NCI-H146 (cell line): ENCODE data around the gene BOLA2B.
A peak's percentile ranks its signal among the peaks of the same experiment; 100 is the strongest.
"Not testable (repeated sequence)": the region's sequence is repeated elsewhere in the genome, so short reads cannot be mapped to it uniquely, and the experiment has no call there.

ENCODE experiments used
- DNase-seq: peaks from one replicate; lab custom pipeline; 2025; lab: John Stamatoyannopoulos, UW

Gene BOLA2B

GRCh38 chr16:30184096-30184890 is 9.2 kb downstream of the BOLA2B start:
- DNase-seq = peak; percentile 93

- DNase-seq = peak; percentile 82
These were observed 10.0 kb downstream of the BOLA2B start, which contains the start of gene CORO1A for GRCh38 chr16:30183233-30184095. Gene CORO1A, plus strand, starts transcription at chr16:30183602. Its CDS starts 1,608 bp downstream, at chr16:30185210.

GRCh38 chr16:30180741-30181140 is 12.7 kb downstream of the BOLA2B start:
- DNase-seq = no peak

- DNase-seq = no peak
These were observed 13.5 kb downstream of the BOLA2B start for GRCh38 chr16:30179931-30180330.

GRCh38 chr16:30179195-30179594 is 14.3 kb downstream of the BOLA2B start:
- DNase-seq = no peak

- DNase-seq = not testable (repeated sequence)
These were observed 16.6 kb downstream of the BOLA2B start for GRCh38 chr16:30176876-30177275.

GRCh38 chr16:30173054-30173453 is 20.4 kb downstream of the BOLA2B start:
- no peak for DNase-seq

GRCh38 chr16:30170145-30170544 is 23.3 kb downstream of the BOLA2B start:
- DNase-seq = not testable (repeated sequence)

GRCh38 chr16:30169416-30169815 is 24.1 kb downstream of the BOLA2B start:
- not testable (repeated sequence) for DNase-seq

GRCh38 chr16:30168746-30169145 is 24.7 kb downstream of the BOLA2B start:
- not testable (repeated sequence) for DNase-seq

- no peak for DNase-seq
These were observed 27.1 kb downstream of the BOLA2B start for GRCh38 chr16:30166202-30166902.

- no peak for DNase-seq
These were observed 29.9 kb downstream of the BOLA2B start for GRCh38 chr16:30163538-30163937.

GRCh38 chr16:30157214-30157613 is 36.3 kb downstream of the BOLA2B start:
- no peak for DNase-seq

- DNase-seq = no peak
These were observed 38.3 kb downstream of the BOLA2B start for GRCh38 chr16:30155188-30155587.

- DNase-seq = no peak
These were observed 40.9 kb downstream of the BOLA2B start for GRCh38 chr16:30152517-30152916.

GRCh38 chr16:30151091-30151490 is 42.4 kb downstream of the BOLA2B start:
- no peak for DNase-seq

GRCh38 chr16:30149250-30149930 is 44.1 kb downstream of the BOLA2B start:
- no peak for DNase-seq

- DNase-seq = no peak
These were observed 45.5 kb downstream of the BOLA2B start for GRCh38 chr16:30147843-30148510.

GRCh38 chr16:30145657-30146056 is 47.8 kb downstream of the BOLA2B start:
- no peak for DNase-seq

GRCh38 chr16:30144917-30145316 is 48.5 kb downstream of the BOLA2B start:
- DNase-seq = no peak

- no peak for DNase-seq
These were observed 49.4 kb downstream of the BOLA2B start for GRCh38 chr16:30144017-30144416.
